K562 (cell line): ENCODE results near the gene MYLIP. TPM values are rescaled to one million over a fixed set of nuclear protein-coding genes. Genes with fewer than 3 reads are reported as not detected.
A peak's percentile ranks its signal among the peaks of the same experiment; 100 is the strongest.

ENCODE experiments used
- CBX8 ChIP-seq: fragments of 200-600 bp; sonication (generic); IDR thresholded peaks from 2 replicates; pipeline ENCODE4 v1.6.1; 2012; ENCODE audit warnings: borderline replicate concordance, mixed run types, low read depth, mild to moderate bottlenecking, moderate library complexity, mixed read lengths, low read length, control low read depth, inconsistent platforms; ENCODE audit not compliant: poor library complexity, severe bottlenecking; ENCODE audit errors: extremely low read depth
- DDX20 ChIP-seq: fragments of 450-650 bp; IDR thresholded peaks from 2 replicates; pipeline ENCODE4 v1.6.1; 2016; ENCODE audit warnings: missing genetic modification characterization, low read depth, mild to moderate bottlenecking, missing compliant biosample characterization, moderate library complexity
- ELF2 ChIP-seq: fragments of 250-450 bp; sonication (Bioruptor Pico); IDR thresholded peaks from 2 replicates; pipeline ENCODE4 v1.5.0; 2021; ENCODE audit warnings: mild to moderate bottlenecking
- ETV5 ChIP-seq: sonication (generic); formaldehyde crosslinking; IDR thresholded peaks from 2 replicates; pipeline ENCODE4 v1.4.0; 2020; ENCODE audit warnings: low read depth, mild to moderate bottlenecking, missing genetic modification reagents
- KDM4B ChIP-seq, 2 experiments: fragments of 450-650 bp in 1 of 2; sonication (generic) in 1 of 2; IDR thresholded peaks; 2 replicates each; pipeline ENCODE4 v1.6.1; 2016 to 2017; ENCODE audit warnings: borderline replicate concordance in 2 of 2, antibody characterized with exemption in 1 of 2, low read depth in 1 of 2, mild to moderate bottlenecking in 1 of 2
- MTF1 ChIP-seq: fragments of 250-450 bp; sonication (Bioruptor Pico); IDR thresholded peaks from 2 replicates; pipeline ENCODE4 v1.9.0; 2021; ENCODE audit warnings: moderate library complexity, mild to moderate bottlenecking, inconsistent platforms, borderline replicate concordance
- MXD1 ChIP-seq: fragments of 250-450 bp; sonication (Bioruptor Pico); IDR thresholded peaks from 2 replicates; pipeline ENCODE4 v1.8.0; 2021; ENCODE audit warnings: borderline replicate concordance, mild to moderate bottlenecking, moderate library complexity; ENCODE audit not compliant: poor library complexity, severe bottlenecking
- NFATC3 ChIP-seq: fragments of 450-650 bp; IDR thresholded peaks from 2 replicates; pipeline ENCODE4 v1.6.1; 2017; ENCODE audit warnings: mild to moderate bottlenecking
- PPARD ChIP-seq: fragments of 250-450 bp; sonication (Bioruptor Pico); IDR thresholded peaks from 2 replicates; pipeline ENCODE4 v1.8.0; 2022; ENCODE audit warnings: inconsistent platforms, mild to moderate bottlenecking, moderate library complexity
- RB1 ChIP-seq: fragments of 450-650 bp; IDR thresholded peaks from 2 replicates; pipeline ENCODE4 v1.6.1; 2017; ENCODE audit warnings: low read depth, mild to moderate bottlenecking
- REST ChIP-seq, 2 experiments: fragments of 450-650 bp; formaldehyde crosslinking in 1 of 2; IDR thresholded peaks; 2 replicates each; pipeline versions ENCODE4 v1.4.0 to v1.6.1; 2014 to 2020; ENCODE audit warnings: mild to moderate bottlenecking in 2 of 2, borderline replicate concordance in 1 of 2, low read depth in 1 of 2
- SIX5 ChIP-seq, 2 experiments: IDR thresholded peaks; 2 replicates each; pipeline ENCODE4 v1.6.1; 2011; ENCODE audit warnings: low read length in 2 of 2, borderline replicate concordance in 1 of 2, low read depth in 1 of 2, mild to moderate bottlenecking in 1 of 2, moderate library complexity in 1 of 2; ENCODE audit not compliant: insufficient read depth in 1 of 2
- TARDBP ChIP-seq: fragments of 450-650 bp; IDR thresholded peaks from 2 replicates; pipeline ENCODE4 v1.6.1; 2016
- TFAP4 ChIP-seq: sonication (generic); formaldehyde crosslinking; IDR thresholded peaks from 2 replicates; pipeline ENCODE4 v1.8.0; 2022; ENCODE audit warnings: missing genetic modification reagents, mild to moderate bottlenecking, moderate library complexity, borderline replicate concordance
- ZNF589 ChIP-seq: fragments of 200-800 bp; sonication (Bioruptor generic); IDR thresholded peaks from 2 replicates; pipeline ENCODE4 v1.6.1; 2016; ENCODE audit warnings: low read depth, missing genetic modification characterization, missing compliant biosample characterization
- ZNF780A ChIP-seq: fragments of 250-450 bp; sonication (Bioruptor Pico); IDR thresholded peaks from 2 replicates; pipeline ENCODE4 v1.5.0; 2021; ENCODE audit warnings: mild to moderate bottlenecking
- polyA plus RNA-seq, 8 experiments: library from polyadenylated mRNA; depleted of rRNA in 4 of 8; stranded (reverse) in 5 of 8; unstranded in 3 of 8; fragments of >200 nt; fragmentation: Nextera tagmentation in 2 of 8; fragmentation: Illumina TruSeq in 1 of 8; extraction: Ambion mirVana in 2 of 8; extraction: Trizol in 1 of 8; gene quantifications; 2 replicates each; pipeline versions ENCODE4 v1.2.1 to v1.2.3, GENCODE V29; 2011 to 2014; ENCODE audit warnings: inconsistent platforms in 1 of 8, missing spikeins in 1 of 8
- total RNA-seq, 7 experiments: library from RNA; depleted of rRNA in 6 of 7; stranded (reverse); fragments of >200 nt in 6 of 7; fragmentation: Illumina TruSeq in 2 of 7; extraction: Trizol in 2 of 7; gene quantifications; 2 replicates each; pipeline versions ENCODE4 v1.2.1 to v1.2.3, GENCODE V29; 2011 to 2021; ENCODE audit warnings: low replicate concordance in 1 of 7

The MYLIP gene
- total and polyA plus RNA-seq, 9 of the 15 experiments (the other 6 are each of a cell fraction or from before 2014, with no cell fraction given): 10.8 to 43.5 (median 31.5) TPM

GRCh38 chr6:16129623-16130401 is 926 bp downstream of the MYLIP start (continued):
- TF ChIP-seq PPARD (no peak), NFATC3 (no peak), RB1 (no peak), DDX20 (tag) (no peak), KDM4B (IDR thresholded peaks at IDR 0.05; ENCODE audit: borderline replicate concordance in 2 of 2, low read depth in 1 of 2) (no peak), MTF1 (no peak), MXD1 (CRISPR knock-in tag) (no peak), ETV5 (CRISPR knock-in tag) (0 out of 2 replicates have a peak, but pooled peaks have one; percentile 22), TARDBP (no peak), ZNF589 (CRISPR knock-in tag) (no peak; the same call in 1 of the 2 replicates), SIX5 (IDR thresholded peaks at IDR 0.05; ENCODE audit: borderline replicate concordance in 1 of 2, insufficient read depth in 1 of 2, low read depth in 1 of 2, low read length in 2 of 2) (no peak), REST (IDR thresholded peaks at IDR 0.05; ENCODE audit: borderline replicate concordance) (no peak), REST (CRISPR knock-in tag; IDR thresholded peaks at IDR 0.05; ENCODE audit: low read depth) (no peak), ELF2 (no peak), CBX8 (no peak), TFAP4 (CRISPR knock-in tag) (peak; percentile 25; the same call in 1 of the 2 replicates), ZNF780A (CRISPR knock-in tag) (no peak)
